Kasumi-1 (cell line): ENCODE results near the gene PLPP2.
A peak's percentile ranks its signal among the peaks of the same experiment; 100 is the strongest.

Experiments
- DNase-seq, 2 experiments: peaks; one replicate each; lab custom pipeline; 2025; lab: John Stamatoyannopoulos, UW

The PLPP2 gene

DNA sequence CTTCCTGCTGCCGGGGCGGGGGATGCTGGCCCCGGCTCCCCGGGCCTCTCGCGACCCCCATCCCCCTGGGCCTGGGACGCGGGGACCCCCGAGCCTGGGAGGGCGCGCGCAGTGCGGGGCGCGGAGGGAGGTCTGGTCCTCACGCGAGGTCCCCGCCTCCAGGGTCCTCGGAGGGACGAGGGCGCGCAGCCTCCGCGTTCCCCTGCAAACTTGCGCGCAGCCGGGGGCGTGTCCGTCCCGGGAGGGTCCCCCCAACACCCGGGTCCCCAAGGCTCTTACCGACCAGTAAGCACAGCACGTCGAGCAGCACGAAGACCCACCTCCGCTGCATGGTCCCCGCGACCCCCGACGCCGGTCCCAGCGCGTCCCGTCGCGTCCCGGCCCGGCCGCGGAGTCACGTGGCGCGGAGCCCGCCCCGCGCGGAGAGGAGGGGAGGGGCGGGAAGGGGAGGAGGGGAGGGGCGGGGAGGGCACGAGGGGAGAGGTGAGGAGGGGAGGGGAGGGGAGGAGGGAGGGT, at the start of gene PLPP2:
PLPP2 (minus strand) TSS at position 398 of the 516 bp plus-strand sequence; CDS start at position 331, 67 bp downstream.
- DNase-seq: no peak

GRCh38 chr19:340620-341385, 49.6 kb upstream of the PLPP2 start:
- DNase-seq: no peak

GRCh38 chr19:339262-339887, 48.2 kb upstream of the PLPP2 start:
- no peak for DNase-seq

DNA sequence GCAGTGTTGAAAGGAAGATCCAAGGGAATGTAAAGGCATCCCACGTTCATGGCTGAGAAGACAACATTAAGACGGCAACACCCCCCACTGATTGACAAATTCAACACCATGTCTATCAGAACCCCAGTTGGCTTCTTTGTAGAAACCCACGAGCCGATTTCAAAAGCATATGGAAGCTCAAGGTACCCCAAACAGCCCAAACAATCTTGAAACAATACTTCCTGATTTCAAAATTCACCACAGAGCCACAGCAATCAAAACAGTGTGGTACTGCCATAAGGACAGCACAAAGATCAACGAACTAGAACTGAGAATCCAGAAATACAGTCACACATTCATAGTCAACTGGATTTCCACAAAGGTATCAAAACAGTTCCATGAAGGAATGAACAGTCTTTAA, 47.2 kb upstream of the PLPP2 start:
- DNase-seq: peak; percentile 22 to 39

DNA sequence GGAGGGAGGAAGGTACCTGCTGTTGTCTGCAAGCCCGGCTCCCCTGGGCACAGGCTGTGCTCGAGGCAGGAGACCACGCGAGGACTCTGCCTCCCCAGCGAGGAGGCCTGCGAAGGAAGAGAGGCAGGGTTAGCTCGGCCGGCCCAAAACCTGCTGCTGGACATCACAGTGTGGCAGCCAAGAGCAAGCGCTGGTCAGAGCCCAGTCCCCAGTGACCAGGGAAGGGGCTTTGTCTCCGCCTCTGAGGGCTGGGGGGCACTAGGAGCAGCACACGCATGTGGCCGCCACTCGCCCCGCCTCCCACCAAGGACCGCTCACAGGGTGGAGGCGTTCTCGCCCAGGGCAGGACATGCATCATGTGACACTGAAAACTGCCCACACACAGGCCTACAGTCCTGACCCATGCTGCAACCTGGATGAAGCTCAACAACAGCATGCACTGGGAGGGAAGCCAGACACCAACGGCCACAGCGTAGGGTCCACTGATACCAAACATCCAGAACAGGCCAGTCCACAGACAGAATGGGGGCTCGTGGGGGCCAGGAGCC, 44.9 kb upstream of the PLPP2 start:
- no peak for DNase-seq

DNA sequence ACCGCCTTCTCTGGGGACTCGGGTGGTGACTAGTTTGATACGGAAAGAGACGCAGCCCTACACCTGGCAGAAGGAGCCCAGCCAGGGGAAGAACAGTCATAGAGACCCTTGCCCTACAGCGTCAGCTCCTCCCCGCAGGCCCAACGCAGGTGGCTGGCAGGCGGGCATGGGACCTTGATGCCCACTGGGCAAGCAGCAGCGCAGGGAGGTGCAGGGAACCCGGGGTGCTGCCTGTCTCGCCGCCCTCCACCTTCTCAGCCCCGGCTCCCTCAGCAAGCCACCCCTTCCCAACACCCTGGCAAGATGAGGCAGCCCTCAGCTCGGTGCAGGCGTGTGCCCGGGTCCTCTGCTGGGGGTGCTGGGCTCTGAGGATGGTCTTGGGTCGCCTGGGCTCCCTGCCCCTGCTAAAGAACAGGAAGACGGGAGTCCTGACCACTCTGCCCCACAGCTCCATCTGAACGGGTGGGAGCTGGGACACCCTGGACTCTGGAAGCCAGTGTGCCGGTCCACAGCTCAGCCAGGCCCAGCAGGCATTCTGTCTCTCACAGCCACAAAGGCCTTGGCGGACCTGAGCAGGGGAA, 44.4 kb upstream of the PLPP2 start:
- no peak for DNase-seq

- no peak for DNase-seq
These were observed 43.9 kb upstream of the PLPP2 start for GRCh38 chr19:335072-335471.

DNA sequence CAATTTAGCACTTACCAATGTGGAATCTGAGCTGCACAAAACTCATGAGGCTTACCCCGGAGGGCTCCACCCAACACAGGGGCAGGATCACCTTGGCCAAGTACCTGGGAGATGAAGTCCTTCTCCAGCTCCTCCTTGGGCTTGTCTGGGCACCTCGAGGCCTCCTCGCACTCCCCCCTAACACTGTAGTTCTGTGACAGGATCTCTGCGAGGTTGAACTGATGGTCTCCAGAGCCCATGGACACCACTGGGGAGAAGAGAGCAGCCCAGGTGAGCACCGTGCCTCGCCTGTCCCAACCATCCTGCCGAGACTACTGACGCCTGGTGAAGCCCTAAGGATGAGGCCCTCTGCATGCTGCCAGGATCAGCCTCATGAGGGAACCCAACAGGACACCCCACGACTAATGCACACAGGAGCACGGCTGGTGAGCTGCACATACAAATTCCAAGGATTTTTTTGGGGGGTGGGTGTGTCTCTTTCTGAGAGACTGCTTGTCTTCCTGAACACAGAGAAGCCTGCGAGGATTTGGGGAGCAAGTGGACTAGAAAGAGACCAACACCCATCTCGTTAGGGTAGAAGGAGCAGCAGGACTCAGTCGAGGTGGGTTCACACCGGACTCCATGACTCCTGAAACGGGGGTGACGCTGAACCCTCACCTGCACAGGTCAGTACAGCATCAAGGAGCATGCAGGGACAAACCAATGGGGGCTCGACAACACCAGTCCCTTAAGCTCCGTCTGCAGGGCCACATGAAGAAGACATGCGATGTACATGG, 43.3 kb upstream of the PLPP2 start:
- no peak for DNase-seq

DNA sequence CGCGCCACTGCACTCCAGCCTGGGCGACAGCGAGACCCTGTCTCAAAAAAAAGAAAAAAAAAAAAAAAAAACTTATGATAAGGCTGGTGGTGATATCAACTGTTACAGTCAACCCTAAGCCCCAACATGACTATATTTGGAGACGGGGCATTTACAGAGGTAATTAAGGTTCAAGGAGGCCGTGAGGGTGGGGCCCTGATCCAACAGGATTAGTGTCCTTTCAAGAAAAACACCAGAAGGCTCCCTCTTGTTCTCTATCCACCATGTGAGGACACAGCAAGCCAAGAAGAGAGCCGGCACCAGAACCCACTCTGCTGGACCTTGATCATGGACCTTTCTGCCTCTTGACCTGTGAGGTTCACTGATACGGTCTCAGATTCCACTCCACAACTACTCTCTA, 39.3 kb upstream of the PLPP2 start:
- no peak for DNase-seq

DNA sequence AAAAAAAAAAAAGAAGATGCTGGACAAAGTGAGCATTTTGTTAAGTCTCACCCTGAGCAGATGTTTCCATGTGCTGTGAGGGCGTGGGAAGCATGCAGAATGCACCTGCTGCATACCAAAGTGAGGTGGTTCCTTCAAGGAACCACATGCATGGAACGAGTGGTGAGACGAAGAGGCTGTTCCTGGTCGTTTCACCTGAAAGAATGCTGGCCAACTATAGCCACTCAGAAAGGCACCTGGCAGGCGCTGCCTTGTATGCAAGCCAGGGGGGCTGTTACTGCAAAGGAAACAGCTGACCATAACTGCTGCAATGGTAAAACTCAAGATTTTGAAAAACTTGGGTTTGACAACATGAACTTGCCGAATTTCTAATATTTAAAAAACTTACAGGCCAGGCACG, 38.7 kb upstream of the PLPP2 start:
- no peak for DNase-seq

DNA sequence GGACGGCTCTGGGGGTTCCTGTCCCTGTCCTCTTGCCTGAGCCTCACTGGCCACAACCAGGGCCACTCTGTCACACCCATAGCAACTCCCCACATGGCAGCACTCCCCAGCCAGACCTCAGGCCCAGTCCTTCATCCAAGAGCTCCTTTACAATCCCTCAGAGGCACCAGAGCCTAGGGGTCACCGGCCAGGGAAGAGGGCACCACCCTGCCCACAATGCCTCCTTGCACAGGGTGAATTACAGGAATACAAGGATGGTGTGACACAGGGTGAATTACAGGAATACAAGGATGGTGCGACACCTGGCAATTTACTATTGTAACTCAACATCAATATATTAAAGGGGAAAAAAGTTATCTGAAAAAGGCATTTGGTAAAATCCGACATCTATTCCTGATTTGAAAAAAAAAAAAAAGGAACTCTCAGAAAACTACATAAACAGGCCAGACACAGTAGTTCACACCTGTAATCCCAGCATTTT, 36.9 kb upstream of the PLPP2 start:
- no peak for DNase-seq

DNA sequence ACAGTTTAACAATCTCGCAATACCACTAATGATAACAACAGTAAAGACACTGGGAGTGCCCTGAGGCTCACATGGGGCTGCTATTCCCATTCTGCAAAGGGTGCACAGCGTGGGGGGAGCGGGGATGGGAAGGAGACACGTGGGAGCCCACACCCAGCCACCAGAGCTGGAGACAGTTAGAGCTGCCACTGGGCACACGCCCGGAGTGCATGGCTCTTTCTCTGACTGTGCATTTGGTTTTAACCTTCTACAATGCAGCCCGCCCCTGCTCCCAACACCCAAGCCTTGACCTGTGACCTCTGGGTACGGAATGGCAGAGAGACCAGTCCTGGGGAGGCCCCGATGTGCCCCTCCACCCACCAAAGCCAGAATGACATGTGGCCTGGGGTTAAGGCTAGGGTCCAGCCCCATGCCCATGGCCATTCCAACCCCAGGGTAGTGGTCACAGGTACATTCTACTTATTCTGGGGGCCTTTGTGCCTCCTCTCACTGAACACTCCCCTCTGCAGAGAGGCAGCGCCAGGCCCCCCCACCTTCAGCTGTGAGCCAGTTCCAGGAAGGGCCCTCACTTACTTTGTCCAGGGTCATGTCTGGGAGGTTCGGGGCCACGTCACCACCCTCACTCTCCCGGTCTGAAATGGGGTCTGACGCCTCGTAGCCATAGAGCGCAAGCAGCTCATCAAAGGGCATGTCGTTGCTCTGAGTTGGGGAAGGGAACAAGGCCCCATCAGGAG, 36.3 kb upstream of the PLPP2 start:
- no peak for DNase-seq

- DNase-seq: no peak
These were observed 35.7 kb upstream of the PLPP2 start for GRCh38 chr19:326871-327270.

DNA sequence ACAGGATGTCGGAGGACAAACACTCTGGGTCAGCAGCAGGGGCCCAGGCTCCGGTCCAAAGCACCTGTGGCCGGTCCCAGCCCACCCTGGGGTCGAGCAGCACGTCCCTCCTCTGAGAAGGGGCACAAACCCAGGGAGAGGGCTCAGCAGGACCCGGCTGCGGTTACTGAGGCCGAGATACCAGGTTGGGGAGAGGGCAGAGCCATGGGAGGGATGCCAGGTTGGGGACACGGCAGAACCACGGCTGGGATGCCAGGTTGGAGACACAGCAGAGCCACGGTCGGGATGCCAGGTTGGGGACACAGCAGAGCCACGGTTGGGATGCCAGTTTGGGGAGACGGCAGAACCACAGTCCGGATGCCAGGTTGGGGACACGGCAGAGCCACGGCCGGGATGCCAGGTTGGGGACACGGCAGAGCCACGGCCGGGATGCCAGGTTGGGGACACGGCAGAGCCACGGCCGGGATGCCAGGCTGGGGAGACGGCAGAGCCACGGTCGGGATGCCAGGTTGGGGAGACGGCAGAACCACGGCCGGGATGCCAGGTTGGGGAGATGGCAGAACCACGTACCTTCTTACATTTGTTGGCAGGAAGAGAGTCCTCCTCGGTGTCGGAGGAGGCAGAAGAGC, 34.8 kb upstream of the PLPP2 start:
- no peak for DNase-seq

DNA sequence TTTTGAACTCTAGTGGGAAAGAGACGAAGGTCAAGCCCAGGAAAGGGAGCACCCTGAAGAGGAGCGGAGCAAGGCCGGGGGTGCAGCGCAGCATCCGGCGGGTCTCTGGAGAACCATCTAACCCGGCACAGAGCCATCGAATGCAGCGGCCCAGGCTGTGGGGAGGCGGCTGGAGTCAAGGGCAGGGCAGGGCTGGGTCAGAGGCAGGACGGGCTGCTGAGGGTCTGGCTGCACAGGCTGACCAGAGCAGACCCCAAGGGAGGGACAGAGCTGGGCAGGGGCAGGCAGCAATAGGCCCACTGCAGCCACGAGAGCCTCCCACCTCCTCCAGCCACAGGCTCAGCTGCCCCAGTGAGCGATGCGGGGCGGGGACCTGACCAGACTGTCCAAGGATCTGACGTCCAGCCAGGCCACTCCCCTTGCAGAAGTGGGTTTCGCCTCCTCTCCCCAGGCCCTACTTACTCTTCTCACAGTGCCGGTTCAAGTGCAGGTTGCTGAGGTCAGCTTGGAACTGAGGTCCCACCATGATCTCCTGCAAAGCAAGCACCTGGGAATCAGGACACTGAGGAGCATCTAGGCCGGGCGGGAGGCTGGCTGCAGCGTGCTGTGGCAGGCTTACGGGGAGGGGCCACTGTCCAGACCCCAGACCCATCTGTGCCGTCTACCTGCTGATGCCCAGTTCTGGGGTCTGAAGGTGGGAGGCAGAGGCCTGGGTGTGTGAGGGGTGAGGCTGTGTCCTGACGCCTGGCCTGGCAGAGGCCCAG, 34.2 kb upstream of the PLPP2 start:
- no peak for DNase-seq

DNA sequence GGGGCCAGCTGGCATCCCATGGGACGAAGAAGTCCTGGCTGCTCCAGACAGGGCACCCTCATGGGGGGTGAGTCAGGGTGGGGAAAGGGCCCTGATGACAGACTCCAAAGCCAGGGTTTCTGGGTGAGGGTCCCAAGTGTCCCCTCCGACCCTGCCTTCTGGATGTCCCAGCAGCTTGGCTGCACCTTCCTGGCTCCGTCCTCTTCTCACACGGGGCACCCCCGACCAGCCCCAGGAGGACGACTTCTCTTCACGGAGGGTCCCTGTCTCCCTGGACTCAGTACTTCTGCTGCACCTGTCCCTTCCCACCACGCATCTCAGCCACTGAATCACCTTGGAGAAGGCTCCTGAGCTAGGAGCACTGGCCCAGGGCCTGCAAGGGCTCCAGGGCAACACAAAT, 33.5 kb upstream of the PLPP2 start:
- DNase-seq: no peak

DNA sequence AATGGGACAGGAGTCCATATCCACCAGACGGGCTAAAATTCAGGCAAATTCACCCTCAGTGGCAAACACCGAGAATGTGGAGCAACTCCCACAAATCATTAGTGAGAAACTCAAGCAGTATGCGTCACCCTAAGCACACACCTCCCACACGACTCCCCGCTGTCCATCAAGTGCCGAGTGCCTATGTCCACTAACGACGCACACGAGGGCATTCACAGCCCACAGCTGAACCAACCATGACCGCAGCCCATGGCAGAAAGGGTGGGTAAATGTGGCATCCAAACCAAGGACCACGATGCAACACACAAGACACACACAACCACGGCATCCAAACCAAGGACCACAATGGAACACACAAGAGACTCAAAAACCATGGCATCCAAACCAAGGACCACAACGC, 31.4 kb upstream of the PLPP2 start:
- DNase-seq: no peak

DNA sequence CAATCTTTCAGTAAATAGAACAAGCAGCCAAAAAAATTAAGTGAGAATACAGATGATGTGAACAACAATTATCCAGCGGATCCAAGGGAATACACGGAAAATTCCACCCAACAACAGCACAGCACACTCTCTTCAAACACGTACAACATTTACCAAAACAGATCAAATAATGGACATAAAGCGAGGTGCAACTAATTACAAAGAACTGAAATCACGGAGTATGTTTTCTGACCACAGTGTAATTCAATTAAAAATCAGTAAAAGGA, 27.2 kb upstream of the PLPP2 start:
- DNase-seq: no peak

DNA sequence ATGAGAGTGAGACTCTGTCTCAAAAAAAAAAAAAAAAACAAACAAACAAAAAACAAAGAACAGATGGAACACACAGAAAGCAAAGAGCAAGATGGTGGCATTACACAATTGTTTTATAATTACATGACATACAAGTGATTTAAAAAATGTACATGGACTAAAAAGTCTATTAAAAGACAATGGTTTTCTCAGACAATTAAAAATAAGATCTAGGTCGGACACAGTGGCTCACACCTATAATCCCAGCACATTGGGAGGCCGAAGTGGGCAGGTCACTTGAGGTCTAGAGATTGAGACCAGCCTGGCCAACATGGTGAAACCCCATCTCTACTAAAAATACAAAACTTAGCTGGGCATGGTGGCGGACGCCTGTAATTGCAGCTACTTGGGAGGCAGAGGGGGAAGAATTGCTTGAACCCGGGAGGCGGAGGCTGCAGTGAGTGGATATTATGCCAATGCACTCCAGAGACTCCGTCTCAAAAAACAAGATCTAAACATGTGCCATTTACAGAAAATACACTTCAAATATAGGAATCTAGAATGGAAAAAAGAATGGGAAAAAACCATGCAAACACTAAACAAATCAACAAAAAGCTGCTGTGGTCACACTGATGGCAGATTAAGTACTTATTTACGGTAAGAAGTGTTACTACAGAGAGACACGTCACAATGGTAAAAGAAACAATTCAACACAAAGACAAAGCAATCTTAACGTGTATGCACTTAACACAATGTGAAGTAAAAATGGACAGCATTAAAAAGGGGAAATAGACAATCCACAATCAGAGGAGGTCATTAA, 26.7 kb upstream of the PLPP2 start:
- DNase-seq: no peak

DNA sequence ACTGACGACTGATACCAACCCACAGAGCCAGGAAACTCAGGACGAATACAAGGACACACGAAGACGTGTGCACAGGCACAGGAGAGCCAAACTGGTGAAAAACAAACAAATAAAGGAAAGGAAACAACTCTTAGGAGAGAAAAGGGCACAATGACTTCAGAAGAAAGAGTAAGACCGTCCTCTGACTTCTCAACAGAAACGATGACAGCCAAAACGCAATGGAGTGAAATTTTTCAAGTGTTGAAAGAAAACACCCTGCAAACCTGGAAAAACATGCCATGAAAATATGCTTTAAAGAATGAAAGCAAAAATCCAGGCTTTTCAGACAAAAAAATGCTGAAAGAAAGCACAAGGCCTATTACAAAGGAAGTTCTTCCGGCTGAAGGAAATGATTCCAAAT, 24.6 kb upstream of the PLPP2 start:
- no peak for DNase-seq
